H9 (cell line): ENCODE measurements around the gene LEF1. TPM values are rescaled to one million over a fixed set of nuclear protein-coding genes. Genes with fewer than 3 reads are reported as not detected.

ENCODE experiments used
- DNase-seq: peaks from one replicate; pipeline ENCODE4 v3.0.0-alpha.2; 2017
- H2AFZ ChIP-seq: one replicate; pipeline ENCODE4 v1.6.1; 2013; ENCODE audit warnings: mild to moderate bottlenecking, low read length, control low read depth, moderate library complexity
- H2AK5ac ChIP-seq: 2 replicates; pipeline ENCODE4 v1.6.1; 2013; ENCODE audit warnings: low read length, control low read depth, mixed read lengths; ENCODE audit not compliant: insufficient read length
- H2BK120ac ChIP-seq: one replicate; pipeline ENCODE4 v1.6.1; 2013; ENCODE audit warnings: low read depth, mild to moderate bottlenecking, low read length, control low read depth, inconsistent platforms; ENCODE audit not compliant: poor library complexity, severe bottlenecking
- H2BK12ac ChIP-seq: 2 replicates; pipeline ENCODE4 v1.6.1; 2013; ENCODE audit warnings: low read length, control low read depth, mixed read lengths, low read depth; ENCODE audit not compliant: insufficient read length
- H2BK15ac ChIP-seq: 2 replicates; pipeline ENCODE4 v1.6.1; 2013; ENCODE audit warnings: low read depth, low read length, control low read depth
- H2BK20ac ChIP-seq: one replicate; pipeline ENCODE4 v1.6.1; 2013; ENCODE audit warnings: low read depth, mild to moderate bottlenecking, low read length, control low read depth, inconsistent platforms; ENCODE audit not compliant: poor library complexity, severe bottlenecking
- H2BK5ac ChIP-seq: 2 replicates; pipeline ENCODE4 v1.6.1; 2013; ENCODE audit warnings: low read length, control low read depth, mixed read lengths; ENCODE audit not compliant: insufficient read length
- H3K14ac ChIP-seq: 2 replicates; pipeline ENCODE4 v1.6.1; 2013; ENCODE audit warnings: low read length, control low read depth; ENCODE audit not compliant: insufficient read depth
- H3K18ac ChIP-seq: 2 replicates; pipeline ENCODE4 v1.6.1; 2013; ENCODE audit warnings: low read depth, mild to moderate bottlenecking, mixed read lengths, low read length, control low read depth; ENCODE audit not compliant: insufficient read length
- H3K23ac ChIP-seq: 2 replicates; pipeline ENCODE4 v1.6.1; 2013; ENCODE audit warnings: low read length, control low read depth, mixed read lengths, low read depth; ENCODE audit not compliant: insufficient read length
- H3K23me2 ChIP-seq: 2 replicates; pipeline ENCODE4 v1.6.1; 2013; ENCODE audit warnings: low read depth, mild to moderate bottlenecking, mixed read lengths, low read length, control low read depth; ENCODE audit not compliant: insufficient read length, poor library complexity, severe bottlenecking
- H3K27ac ChIP-seq: 2 replicates; pipeline ENCODE4 v1.5.1; 2013; ENCODE audit warnings: low read length, control low read depth, mixed read lengths, low read depth; ENCODE audit not compliant: insufficient read length
- H3K27me3 ChIP-seq: 2 replicates; pipeline ENCODE4 v1.6.1; 2013; ENCODE audit warnings: low read length, control low read depth, inconsistent platforms; ENCODE audit not compliant: insufficient read depth
- H3K4ac ChIP-seq: 2 replicates; pipeline ENCODE4 v1.6.1; 2013; ENCODE audit warnings: low read depth, mild to moderate bottlenecking, control low read depth, inconsistent platforms, low read length, moderate library complexity
- H3K4me1 ChIP-seq: 2 replicates; pipeline ENCODE4 v1.6.1; 2013; ENCODE audit warnings: low read length, control low read depth, inconsistent platforms; ENCODE audit not compliant: insufficient read depth
- H3K4me2 ChIP-seq: 2 replicates; pipeline ENCODE4 v1.6.1; 2013; ENCODE audit warnings: low read length, control low read depth, mixed read lengths; ENCODE audit not compliant: insufficient read length, insufficient read depth
- H3K56ac ChIP-seq: 2 replicates; pipeline ENCODE4 v1.6.1; 2013; ENCODE audit warnings: low read depth, mild to moderate bottlenecking, mixed read lengths, low read length, control low read depth; ENCODE audit not compliant: insufficient read length
- H3K79me1 ChIP-seq: 2 replicates; pipeline ENCODE4 v1.6.1; 2013; ENCODE audit warnings: low read depth, mild to moderate bottlenecking, moderate library complexity, low read length, control low read depth, inconsistent platforms; ENCODE audit not compliant: insufficient read depth, poor library complexity, severe bottlenecking
- H3K79me2 ChIP-seq: 2 replicates; pipeline ENCODE4 v1.6.1; 2013; ENCODE audit warnings: low read length, control low read depth, inconsistent platforms; ENCODE audit not compliant: insufficient read depth
- H3K9ac ChIP-seq: 2 replicates; pipeline ENCODE4 v1.6.1; 2013; ENCODE audit warnings: low read length, control low read depth, mixed read lengths; ENCODE audit not compliant: insufficient read length; ENCODE audit errors: extremely low read depth
- H3K9me3 ChIP-seq: one replicate; pipeline ENCODE4 v1.6.1; 2013; ENCODE audit warnings: low read depth, low read length, inconsistent platforms; ENCODE audit not compliant: control insufficient read depth
- H3T11ph ChIP-seq: one replicate; pipeline ENCODE4 v1.6.1; 2013; ENCODE audit warnings: mild to moderate bottlenecking, low read length, control low read depth, inconsistent platforms
- H4K20me1 ChIP-seq: one replicate; pipeline ENCODE4 v1.6.1; 2013; ENCODE audit not compliant: control insufficient read depth, insufficient read length, insufficient read depth
- H4K5ac ChIP-seq: 2 replicates; pipeline ENCODE4 v1.6.1; 2013; ENCODE audit warnings: low read depth, mild to moderate bottlenecking, mixed read lengths, low read length, control low read depth; ENCODE audit not compliant: insufficient read length
- H4K8ac ChIP-seq: replicated peaks from 2 replicates; pipeline ENCODE4 v1.6.1; 2013; ENCODE audit warnings: low read length, control low read depth, mixed read lengths, low read depth; ENCODE audit not compliant: insufficient read length
- H4K91ac ChIP-seq: 2 replicates; pipeline ENCODE4 v1.6.1; 2013; ENCODE audit warnings: low read depth, mild to moderate bottlenecking, moderate library complexity, mixed read lengths, low read length, control low read depth; ENCODE audit not compliant: insufficient read length
- H3K27ac Mint-ChIP-seq, 3 experiments: 2 replicates in 2 of 3; 3 replicates in 1 of 3; pipeline ENCODE4 v1.8.0; 2020 to 2021; ENCODE audit warnings: mixed read lengths in 3 of 3, mild to moderate bottlenecking in 1 of 3, moderate library complexity in 1 of 3
- H3K27me3 Mint-ChIP-seq: 2 replicates; pipeline ENCODE4 v1.8.0; 2021; ENCODE audit warnings: low read depth, mild to moderate bottlenecking, moderate library complexity, mixed read lengths
- H3K36me3 Mint-ChIP-seq, 3 experiments: 2 replicates in 2 of 3; 3 replicates in 1 of 3; pipeline ENCODE4 v1.8.0; 2020 to 2021; ENCODE audit warnings: low read depth in 3 of 3, mixed read lengths in 3 of 3; ENCODE audit not compliant: insufficient read depth in 1 of 3
- H3K4me1 Mint-ChIP-seq, 2 experiments: 2 replicates each; pipeline ENCODE4 v1.8.0; 2020; ENCODE audit warnings: mixed read lengths in 2 of 2
- H3K4me3 Mint-ChIP-seq, 2 experiments: 2 replicates in 1 of 2; 3 replicates in 1 of 2; pipeline ENCODE4 v1.8.0; 2020 to 2021; ENCODE audit warnings: mild to moderate bottlenecking in 2 of 2, mixed read lengths in 2 of 2, moderate library complexity in 1 of 2
- H3K9me3 Mint-ChIP-seq, 2 experiments: 2 replicates in 1 of 2; 3 replicates in 1 of 2; pipeline ENCODE4 v1.8.0; 2020; ENCODE audit warnings: mild to moderate bottlenecking in 2 of 2, mixed read lengths in 2 of 2, moderate library complexity in 1 of 2
- WGBS: extraction: QIAGEN DNeasy Blood & Tissue Kit; methylation state at CpG from one replicate; pipeline ENCODE4 v1.1.7; 2013; ENCODE audit warnings: missing lambda C conversion rate, low lambda C conversion rate, mixed read lengths; ENCODE audit not compliant: insufficient read length; ENCODE audit errors: extremely low coverage; 5-methylcytosine and 5-hydroxymethylcytosine counted together
- total RNA-seq: library from RNA; stranded (reverse); gene quantifications from 2 replicates; pipeline ENCODE4 v1.2.1, GENCODE V29; 2021
- TF ChIP-seq, protein P1 (sequence below): fragments of 200-600 bp; sonication (generic); conservative IDR thresholded peaks from 3 replicates; pipeline ENCODE4 v1.8.0; 2021; ENCODE audit warnings: antibody characterized with exemption, mild to moderate bottlenecking

Gene LEF1
- total RNA-seq, 1 experiment from 2014 or later = 2.5 TPM

DNA sequence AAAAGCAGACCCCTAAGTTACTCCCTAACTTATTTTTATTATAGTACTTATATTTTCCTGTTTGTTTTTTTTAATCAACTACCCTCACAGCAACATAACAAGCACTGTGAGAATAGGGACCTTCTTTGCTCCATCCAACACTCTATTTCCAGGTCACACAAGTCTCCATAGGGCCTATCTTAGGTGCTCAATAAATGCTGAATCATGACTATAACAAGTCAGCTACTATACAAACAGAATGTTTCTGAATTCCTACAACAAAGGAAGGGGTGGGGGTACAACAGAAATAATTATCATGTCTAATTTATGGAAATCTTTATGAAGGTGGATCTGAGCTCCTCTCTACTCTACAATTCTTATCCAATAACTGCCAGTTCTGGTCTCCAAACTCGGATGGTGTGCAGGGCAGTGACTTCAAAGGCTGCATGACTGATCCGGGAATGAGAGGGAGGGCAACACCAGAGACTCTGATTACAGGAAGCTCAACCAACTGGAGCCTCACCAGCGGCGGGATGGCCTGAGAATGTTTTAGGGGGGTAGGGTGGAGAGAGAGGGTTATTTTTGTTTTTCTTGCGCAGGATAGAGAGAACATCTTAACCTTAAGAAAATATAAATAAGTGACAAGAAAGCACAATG, 107.9 kb downstream of the LEF1 start:
- no CpG with 5 or more reads among the region's 5 CpGs for WGBS
- H3T11ph ChIP-seq = no peak overlapping the region

More for the DNA sequence above, 107.9 kb downstream of the LEF1 start:
- no peak overlapping the region for H3K56ac ChIP-seq
- H2BK120ac ChIP-seq = no peak overlapping the region
- no peak overlapping the region for H2AFZ ChIP-seq
- H3K4me1 ChIP-seq = no peaks in the 10 kb centered on the region; the same call in 1 of the 2 replicates
- H2BK5ac ChIP-seq = no peak overlapping the region
- Mint-ChIP-seq H3K9me3 (no peaks in the 10 kb centered on the region), H3K27ac (no peak overlapping the region; a peak in 1 of 7 replicates), H3K27me3 (peaks cover 4% of the 10 kb centered on the region), H3K36me3 (no peaks in the 10 kb centered on the region), H3K4me1 (peaks cover 0 to 10% of the 10 kb centered on the region in 2 experiments; a peak in 2 of 4 replicates), H3K4me3 (no peak overlapping the region)
- no peak overlapping the region for H2AK5ac ChIP-seq
- no peak overlapping the region for H3K23ac ChIP-seq
- no peak overlapping the region for H4K8ac ChIP-seq
- H3K18ac ChIP-seq = no peak overlapping the region
- DNase-seq = no peak
- H3K27me3 ChIP-seq = no peaks in the 10 kb centered on the region
- no peak overlapping the region for H3K4me2 ChIP-seq
- no peaks in the 10 kb centered on the region for H3K9me3 ChIP-seq
- H4K91ac ChIP-seq = no peak overlapping the region
- H3K27ac ChIP-seq = no peak overlapping the region
- H3K79me2 ChIP-seq = no peaks in the 10 kb centered on the region
- no peaks in the 10 kb centered on the region for H4K20me1 ChIP-seq
- H3K14ac ChIP-seq = no peak overlapping the region
- H3K4ac ChIP-seq = no peak overlapping the region
- no peak overlapping the region for H2BK20ac ChIP-seq
- TF ChIP-seq, protein P1, sequence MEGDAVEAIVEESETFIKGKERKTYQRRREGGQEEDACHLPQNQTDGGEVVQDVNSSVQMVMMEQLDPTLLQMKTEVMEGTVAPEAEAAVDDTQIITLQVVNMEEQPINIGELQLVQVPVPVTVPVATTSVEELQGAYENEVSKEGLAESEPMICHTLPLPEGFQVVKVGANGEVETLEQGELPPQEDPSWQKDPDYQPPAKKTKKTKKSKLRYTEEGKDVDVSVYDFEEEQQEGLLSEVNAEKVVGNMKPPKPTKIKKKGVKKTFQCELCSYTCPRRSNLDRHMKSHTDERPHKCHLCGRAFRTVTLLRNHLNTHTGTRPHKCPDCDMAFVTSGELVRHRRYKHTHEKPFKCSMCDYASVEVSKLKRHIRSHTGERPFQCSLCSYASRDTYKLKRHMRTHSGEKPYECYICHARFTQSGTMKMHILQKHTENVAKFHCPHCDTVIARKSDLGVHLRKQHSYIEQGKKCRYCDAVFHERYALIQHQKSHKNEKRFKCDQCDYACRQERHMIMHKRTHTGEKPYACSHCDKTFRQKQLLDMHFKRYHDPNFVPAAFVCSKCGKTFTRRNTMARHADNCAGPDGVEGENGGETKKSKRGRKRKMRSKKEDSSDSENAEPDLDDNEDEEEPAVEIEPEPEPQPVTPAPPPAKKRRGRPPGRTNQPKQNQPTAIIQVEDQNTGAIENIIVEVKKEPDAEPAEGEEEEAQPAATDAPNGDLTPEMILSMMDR = no peak
- no peak overlapping the region for H3K9ac ChIP-seq
- H2BK15ac ChIP-seq = no peak overlapping the region
- no peaks in the 10 kb centered on the region for H3K79me1 ChIP-seq
- H3K23me2 ChIP-seq = no peaks in the 10 kb centered on the region
- no peak overlapping the region for H2BK12ac ChIP-seq
- no peak overlapping the region for H4K5ac ChIP-seq
